Stimulated activated CD4-positive, alpha-beta T cell treated with anti-CD3 and anti-CD28 coated beads, Interleukin-4, amount 100 ng/mL, for 24 hours (primary cell): ENCODE results near the gene ZNF655.
"Not testable (repeated sequence)": the region's sequence is repeated elsewhere in the genome, so short reads cannot be mapped to it uniquely, and the experiment has no call there.

Source experiments
- DNase-seq: peaks from one replicate; pipeline ENCODE4 v3.0.0-alpha.2; 2020

The ZNF655 gene

GRCh38 chr7:99561737-99562051 is 3.3 kb downstream of the ZNF655 start:
- no peak for DNase-seq

GRCh38 chr7:99562114-99562784 is 3.8 kb downstream of the ZNF655 start:
- DNase-seq, result no peak

GRCh38 chr7:99562832-99563231 is 4.4 kb downstream of the ZNF655 start:
- peak; percentile 64 for DNase-seq

GRCh38 chr7:99563650-99564049 is 5.2 kb downstream of the ZNF655 start:
- DNase-seq, result no peak

GRCh38 chr7:99568770-99569169 is 10.3 kb downstream of the ZNF655 start:
- DNase-seq, result not testable (repeated sequence)

- DNase-seq, result no peak
Observed at GRCh38 chr7:99571768-99572167, 13.3 kb downstream of the ZNF655 start.

- no peak for DNase-seq
Observed at GRCh38 chr7:99573257-99573656, 14.8 kb downstream of the ZNF655 start.

GRCh38 chr7:99576251-99576650 is 17.8 kb downstream of the ZNF655 start:
- no peak for DNase-seq

- no peak for DNase-seq
Observed at GRCh38 chr7:99579281-99579955, 21.0 kb downstream of the ZNF655 start.

GRCh38 chr7:99579956-99580777 is 21.7 kb downstream of the ZNF655 start:
- DNase-seq, result peak; percentile 59

GRCh38 chr7:99580778-99581332 is 22.4 kb downstream of the ZNF655 start:
- DNase-seq, result not testable (repeated sequence)

GRCh38 chr7:99588868-99589267 is 30.4 kb downstream of the ZNF655 start:
- DNase-seq, result no peak

- no peak for DNase-seq
Observed at GRCh38 chr7:99594948-99595745, 36.7 kb downstream of the ZNF655 start.

- no peak for DNase-seq
Observed at GRCh38 chr7:99596408-99596955, 38.0 kb downstream of the ZNF655 start.

- DNase-seq, result no peak
Observed at GRCh38 chr7:99597762-99598501, 39.5 kb downstream of the ZNF655 start, which contains the start of gene TMEM225B. Gene TMEM225B (plus strand): TSS chr7:99598267. CDS start chr7:99604389, 6,122 bp downstream.

GRCh38 chr7:99599836-99600235 is 41.4 kb downstream of the ZNF655 start:
- DNase-seq, result no peak

GRCh38 chr7:99601656-99602310 is 43.3 kb downstream of the ZNF655 start:
- DNase-seq, result no peak

- no peak for DNase-seq
Observed at GRCh38 chr7:99605527-99605926, 47.1 kb downstream of the ZNF655 start.

- DNase-seq, result no peak
Observed at GRCh38 chr7:99606531-99606930, 48.1 kb downstream of the ZNF655 start.

GRCh38 chr7:99607548-99607947 is 49.1 kb downstream of the ZNF655 start:
- DNase-seq, result no peak

- no peak for DNase-seq
Observed at GRCh38 chr7:99614495-99614894, 56.1 kb downstream of the ZNF655 start.
